IMR-90 (cell line): ENCODE data around the gene MLLT1. TPM values are rescaled to one million over a fixed set of nuclear protein-coding genes. Genes with fewer than 3 reads are reported as not detected.

Experiments used
- ATAC-seq: fragments of 200-7000 bp; cut with Tn5 transposase; 2 replicates; pipeline ENCODE4 v1.9.1; 2020; ENCODE audit warnings: low read depth, mild to moderate bottlenecking, moderate library complexity
- BruUV-seq: library from RNA; stranded (reverse); fragments of 400-500 nt; replicated peaks from 2 replicates; lab custom pipeline; 2021; lab: Mats Ljungman, UMichigan
- CTCF ChIA-PET: fragments of 300-600 bp; formaldehyde crosslinking; extraction: SDS; loops from one replicate; lab custom pipeline; 2021; ENCODE audit warnings: antibody characterized with exemption; lab: Yijun Ruan, JAX
- POLR2A ChIA-PET: fragments of 300-600 bp; sonication (Branson Sonifier 250); formaldehyde crosslinking; loops from one replicate; lab custom pipeline; 2022; ENCODE audit warnings: antibody characterized with exemption; ENCODE audit not compliant: unreplicated experiment; lab: Charles Lee
- DNase-seq: peaks from one replicate; pipeline ENCODE4 v3.0.0; 2013
- H2AFZ ChIP-seq: replicated peaks from 2 replicates; pipeline ENCODE3; 2013; ENCODE audit warnings: low read length, mild to moderate bottlenecking; ENCODE audit not compliant: poor library complexity
- H2AK5ac ChIP-seq: 2 replicates; pipeline ENCODE4 v1.6.1; 2013; ENCODE audit warnings: low read depth, low read length, inconsistent platforms
- H2AK9ac ChIP-seq: replicated peaks from 2 replicates; pipeline ENCODE3; 2013; ENCODE audit warnings: mild to moderate bottlenecking, low read depth, low read length, moderate library complexity; ENCODE audit not compliant: poor library complexity
- H2BK120ac ChIP-seq: 2 replicates; pipeline ENCODE4 v1.6.1; 2013; ENCODE audit warnings: low read depth, low read length, inconsistent platforms
- H2BK15ac ChIP-seq: 3 replicates; pipeline ENCODE4 v1.6.1; 2013; ENCODE audit warnings: low read depth, low read length, inconsistent platforms
- H2BK20ac ChIP-seq: 2 replicates; pipeline ENCODE4 v1.6.1; 2013; ENCODE audit warnings: low read depth, mild to moderate bottlenecking, inconsistent platforms, low read length, moderate library complexity
- H2BK5ac ChIP-seq: 2 replicates; pipeline ENCODE4 v1.6.1; 2013; ENCODE audit warnings: mild to moderate bottlenecking, low read depth, low read length, inconsistent platforms; ENCODE audit not compliant: poor library complexity, severe bottlenecking
- H3K14ac ChIP-seq: replicated peaks from 2 replicates; pipeline ENCODE4 v1.6.1; 2013; ENCODE audit warnings: low read depth, low read length, inconsistent platforms
- H3K18ac ChIP-seq: 2 replicates; pipeline ENCODE4 v1.6.1; 2013; ENCODE audit warnings: low read depth, low read length, control low read depth
- H3K23ac ChIP-seq: 2 replicates; pipeline ENCODE4 v1.6.1; 2013; ENCODE audit warnings: low read depth, low read length, inconsistent platforms
- H3K27ac ChIP-seq: 2 replicates; pipeline ENCODE4 v1.5.1; 2013; ENCODE audit warnings: mild to moderate bottlenecking, control low read depth, low read length; ENCODE audit not compliant: insufficient read depth
- H3K27me3 ChIP-seq: 2 replicates; pipeline ENCODE4 v1.6.1; 2013; ENCODE audit warnings: low read length; ENCODE audit not compliant: control insufficient read depth, insufficient read depth
- H3K36me3 ChIP-seq: 2 replicates; pipeline ENCODE4 v1.6.1; 2013; ENCODE audit warnings: low read length, mixed read lengths; ENCODE audit not compliant: control insufficient read depth, insufficient read depth
- H3K4ac ChIP-seq: 2 replicates; pipeline ENCODE4 v1.6.1; 2013; ENCODE audit warnings: low read depth, low read length, inconsistent platforms
- H3K4me1 ChIP-seq: 2 replicates; pipeline ENCODE4 v1.6.1; 2013; ENCODE audit warnings: low read length, mixed read lengths; ENCODE audit not compliant: control insufficient read depth, insufficient read depth
- H3K4me2 ChIP-seq: 2 replicates; pipeline ENCODE4 v1.6.1; 2013; ENCODE audit warnings: low read depth, mild to moderate bottlenecking, control low read depth, low read length, moderate library complexity
- H3K4me3 ChIP-seq: 2 replicates; pipeline ENCODE4 v1.5.1; 2013; ENCODE audit warnings: low read depth, mild to moderate bottlenecking, control low read depth, low read length, moderate library complexity; ENCODE audit not compliant: insufficient read depth
- H3K56ac ChIP-seq: 2 replicates; pipeline ENCODE4 v1.6.1; 2013; ENCODE audit warnings: low read length, inconsistent platforms; ENCODE audit not compliant: insufficient read depth; ENCODE audit errors: extremely low read depth
- H3K79me1 ChIP-seq, 2 experiments: 2 replicates each; pipeline ENCODE4 v1.6.1; 2013; ENCODE audit warnings: low read length in 2 of 2, inconsistent platforms in 1 of 2, low read depth in 1 of 2
- H3K9ac ChIP-seq: 2 replicates; pipeline ENCODE4 v1.6.1; 2013; ENCODE audit warnings: low read depth, low read length, control low read depth
- H3K9me1 ChIP-seq: 2 replicates; pipeline ENCODE4 v1.6.1; 2013; ENCODE audit warnings: low read length, inconsistent platforms; ENCODE audit not compliant: insufficient read depth
- H3K9me3 ChIP-seq: 2 replicates; pipeline ENCODE4 v1.6.1; 2013; ENCODE audit warnings: low read length; ENCODE audit not compliant: control insufficient read depth, insufficient read depth
- H4K20me1 ChIP-seq: 2 replicates; pipeline ENCODE4 v1.6.1; 2013; ENCODE audit warnings: low read length, inconsistent platforms; ENCODE audit not compliant: insufficient read depth
- H4K5ac ChIP-seq: 2 replicates; pipeline ENCODE4 v1.6.1; 2013; ENCODE audit warnings: mild to moderate bottlenecking, low read depth, low read length, control low read depth
- H4K8ac ChIP-seq, 2 experiments: 2 replicates each; pipeline ENCODE4 v1.6.1; 2013; ENCODE audit warnings: low read depth in 2 of 2, low read length in 2 of 2, control low read depth in 1 of 2, inconsistent platforms in 1 of 2
- H4K91ac ChIP-seq: 2 replicates; pipeline ENCODE4 v1.6.1; 2013; ENCODE audit warnings: low read depth, low read length, inconsistent platforms; ENCODE audit not compliant: insufficient read depth
- WGBS, 2 experiments: methylation state at CpG; one replicate each; pipeline versions ENCODE4 v1.1.5 to v1.1.7; 2013; ENCODE audit warnings: missing lambda C conversion rate in 2 of 2; ENCODE audit not compliant: insufficient read length in 1 of 2; ENCODE audit errors: extremely low coverage in 2 of 2; 5-methylcytosine and 5-hydroxymethylcytosine counted together
- dilution Hi-C: fragments of 300-500 bp; cut with HindIII; formaldehyde crosslinking; loops from one replicate; pipeline ENCODE4 v1.14.3; 2018; ENCODE audit warnings: low sequenced_read_pairs; ENCODE audit not compliant: unreplicated experiment
- in situ Hi-C: fragments of 300-500 bp; cut with MboI; formaldehyde crosslinking; loops from 3 replicates; pipeline ENCODE4 v1.14.3; 2019; ENCODE audit warnings: low sequenced_read_pairs, inconsistent platforms, mixed read lengths
- intact Hi-C: fragments of 100-400 bp; cut with micrococcal nuclease; formaldehyde crosslinking; loops from 2 replicates; pipeline ENCODE4 v1.10.0; 2022
- polyA plus RNA-seq, 3 experiments: library from polyadenylated mRNA; depleted of rRNA; stranded (reverse); fragments of >200 nt; gene quantifications; 2 replicates each; pipeline ENCODE4 v1.2.3, GENCODE V29; 2012; ENCODE audit warnings: low replicate concordance in 1 of 3
- total RNA-seq: library from RNA; depleted of rRNA; stranded (reverse); fragments of >200 nt; gene quantifications from 2 replicates; pipeline ENCODE4 v1.2.3, GENCODE V29; 2012
- TF ChIP-seq, protein P1 (sequence below): fragments of 150-350 bp; IDR thresholded peaks from 2 replicates; pipeline ENCODE4 v1.6.1; 2016; ENCODE audit warnings: low read depth, mild to moderate bottlenecking, low read length, moderate library complexity, borderline replicate concordance

Gene MLLT1
- total and polyA plus RNA-seq, 2 of the 4 experiments (the other 2 are of a cell fraction) = 1.3 to 30.6 TPM

GRCh38 chr19:6210721-6211600, 68.8 kb downstream of the MLLT1 start:
- Histone ChIP-seq H4K20me1 (no peaks in the 10 kb centered on the region), H2BK15ac (no peak overlapping the region), H3K14ac (no peak overlapping the region), H2BK5ac (no peak overlapping the region), H3K79me1 (peaks cover 0 to 3% of the 10 kb centered on the region in 2 experiments; a peak in 2 of 4 replicates), H3K9ac (no peak overlapping the region), H4K91ac (no peak overlapping the region), H3K4me2 (no peak overlapping the region), H2BK120ac (no peak overlapping the region), H3K36me3 (peaks cover 23% of the 10 kb centered on the region), H3K4ac (no peak overlapping the region), H3K9me1 (no peaks in the 10 kb centered on the region), H3K56ac (no peak overlapping the region), H4K5ac (no peak overlapping the region), H3K23ac (no peak overlapping the region), H2AFZ (no peak overlapping the region), H2BK20ac (no peak overlapping the region), H3K18ac (no peak overlapping the region), H3K27ac (no peak overlapping the region), H2AK5ac (no peak overlapping the region), H2AK9ac (no peak overlapping the region), H3K4me1 (no peaks in the 10 kb centered on the region), H3K9me3 (no peaks in the 10 kb centered on the region), H3K4me3 (no peak overlapping the region), H4K8ac (no peak overlapping the region), H3K27me3 (no peaks in the 10 kb centered on the region)
- intact Hi-C loops = no loop called here
- TF ChIP-seq, protein P1, sequence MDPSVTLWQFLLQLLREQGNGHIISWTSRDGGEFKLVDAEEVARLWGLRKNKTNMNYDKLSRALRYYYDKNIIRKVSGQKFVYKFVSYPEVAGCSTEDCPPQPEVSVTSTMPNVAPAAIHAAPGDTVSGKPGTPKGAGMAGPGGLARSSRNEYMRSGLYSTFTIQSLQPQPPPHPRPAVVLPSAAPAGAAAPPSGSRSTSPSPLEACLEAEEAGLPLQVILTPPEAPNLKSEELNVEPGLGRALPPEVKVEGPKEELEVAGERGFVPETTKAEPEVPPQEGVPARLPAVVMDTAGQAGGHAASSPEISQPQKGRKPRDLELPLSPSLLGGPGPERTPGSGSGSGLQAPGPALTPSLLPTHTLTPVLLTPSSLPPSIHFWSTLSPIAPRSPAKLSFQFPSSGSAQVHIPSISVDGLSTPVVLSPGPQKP = no peak
- dilution Hi-C loops = no loop called here
- BruUV-seq = TSS peak; percentile 77
- 96% methylated on average over 17 of the region's 32 CpGs; no CpG with 5 or more reads in 1 of the 2 experiments for WGBS, 2 experiments
- CTCF ChIA-PET = interaction anchor here (1.0 kb wide), 1 partner anchor 45 kb away, joined by 3 read pairs; no protein-coding TSS in a partner anchor
- in situ Hi-C loops = no loop called here
- POLR2A ChIA-PET = no interaction called here
- DNase-seq = no peak
- ATAC-seq = no peak
